Keratinocyte (primary cell): ENCODE results near the gene CEMP1. TPM values are rescaled to one million over a fixed set of nuclear protein-coding genes. Genes with fewer than 3 reads are reported as not detected.

ENCODE experiments used
- DNase-seq: peaks from one replicate; pipeline ENCODE4 v3.0.0-alpha.2; 2011; ENCODE audit warnings: low read depth, missing footprints, low spot score
- FAIRE-seq: peaks from 2 replicates; lab custom pipeline; 2011; peaks lifted over from hg19 to GRCh38; lab: Jason Lieb, UNC
- H2AFZ ChIP-seq: 2 replicates; pipeline ENCODE4 v1.6.0; 2012; ENCODE audit warnings: low read length, control low read depth, inconsistent platforms; ENCODE audit not compliant: control insufficient read depth
- H3K27ac ChIP-seq: 2 replicates; pipeline ENCODE4 v1.5.1; 2011; ENCODE audit warnings: low read length; ENCODE audit not compliant: control insufficient read depth, insufficient read depth
- H3K27me3 ChIP-seq: 3 replicates; pipeline ENCODE4 v1.6.0; 2011; ENCODE audit warnings: low read length; ENCODE audit not compliant: control insufficient read depth, insufficient read depth; ENCODE audit errors: extremely low read depth
- H3K36me3 ChIP-seq, 2 experiments: 2 replicates in 1 of 2; 3 replicates in 1 of 2; pipeline ENCODE4 v1.5.1; 2011; ENCODE audit warnings: low read length in 2 of 2, mild to moderate bottlenecking in 1 of 2; ENCODE audit not compliant: control insufficient read depth in 2 of 2, insufficient read depth in 2 of 2; ENCODE audit errors: extremely low read depth in 1 of 2
- H3K4me1 ChIP-seq: 3 replicates; pipeline ENCODE4 v1.5.1; 2011; ENCODE audit warnings: low read length; ENCODE audit not compliant: control insufficient read depth, insufficient read depth; ENCODE audit errors: extremely low read depth
- H3K4me2 ChIP-seq: 3 replicates; pipeline ENCODE4 v1.6.0; 2011; ENCODE audit warnings: low read depth, low read length; ENCODE audit not compliant: control insufficient read depth, insufficient read depth; ENCODE audit errors: extremely low read depth
- H3K4me3 ChIP-seq, 3 experiments: fragments of 200-600 bp in 1 of 3; sonication (generic) in 1 of 3; 2 replicates in 2 of 3; 3 replicates in 1 of 3; pipeline ENCODE4 v1.5.1; 2011 to 2016; ENCODE audit warnings: low read length in 3 of 3, mild to moderate bottlenecking in 3 of 3, control low read depth in 2 of 3, inconsistent platforms in 1 of 3, low read depth in 1 of 3, mixed read lengths in 1 of 3, mixed run types in 1 of 3, moderate library complexity in 1 of 3; ENCODE audit not compliant: control insufficient read depth in 2 of 3, insufficient read depth in 2 of 3; ENCODE audit errors: extremely low read depth in 1 of 3
- H3K79me2 ChIP-seq: 2 replicates; pipeline ENCODE4 v1.6.0; 2012; ENCODE audit warnings: low read length; ENCODE audit not compliant: control insufficient read depth, insufficient read depth
- H3K9ac ChIP-seq: 3 replicates; pipeline ENCODE4 v1.6.0; 2011; ENCODE audit warnings: low read length; ENCODE audit not compliant: control insufficient read depth, insufficient read depth; ENCODE audit errors: extremely low read depth
- H3K9me1 ChIP-seq: 3 replicates; pipeline ENCODE4 v1.6.0; 2011; ENCODE audit warnings: low read length; ENCODE audit not compliant: control insufficient read depth, insufficient read depth; ENCODE audit errors: extremely low read depth
- H3K9me3 ChIP-seq: 2 replicates; pipeline ENCODE4 v1.5.1; 2012; ENCODE audit warnings: low read depth, low read length; ENCODE audit not compliant: control insufficient read depth
- H4K20me1 ChIP-seq: 3 replicates; pipeline ENCODE4 v1.6.0; 2011; ENCODE audit warnings: low read length; ENCODE audit not compliant: control insufficient read depth, insufficient read depth; ENCODE audit errors: extremely low read depth
- EZH2 ChIP-seq: IDR thresholded peaks from one replicate; pipeline ENCODE4 v1.6.1; 2012; ENCODE audit warnings: inconsistent platforms, mild to moderate bottlenecking, low read length, moderate library complexity
- dilution Hi-C: fragments of 300-500 bp; cut with MboI; formaldehyde crosslinking; loops from one replicate; pipeline ENCODE4 v1.7.0; 2020; ENCODE audit warnings: low sequenced_read_pairs; ENCODE audit not compliant: extremely low pct_ligation_motif_present
- polyA plus RNA-seq, 5 experiments: library from polyadenylated mRNA; depleted of rRNA in 3 of 5; stranded (reverse) in 3 of 5; stranded (forward) in 1 of 5; unstranded in 1 of 5; fragments of >200 nt; gene quantifications; 1 replicate in 1 of 5; 2 replicates in 3 of 5; 3 replicates in 1 of 5; pipeline versions ENCODE4 v1.2.1 to v1.2.3, GENCODE V29; 2011 to 2012; ENCODE audit warnings: missing spikeins in 2 of 5, low read depth in 1 of 5, low replicate concordance in 1 of 5
- TF ChIP-seq, protein P1 (sequence below), 3 experiments: IDR thresholded peaks in 1 of 3; conservative IDR thresholded peaks in 1 of 3; optimal IDR thresholded peaks in 1 of 3; 2 replicates in 2 of 3; 3 replicates in 1 of 3; pipeline versions ENCODE3 to v1.5.1; 2011; ENCODE audit warnings: low read length in 3 of 3, mild to moderate bottlenecking in 3 of 3, moderate library complexity in 2 of 3, control low read depth in 1 of 3, inconsistent platforms in 1 of 3; ENCODE audit not compliant: insufficient read depth in 2 of 3; ENCODE audit errors: extremely low read depth in 1 of 3

The CEMP1 gene
- polyA plus RNA-seq, 1 donor (not counting 4 experiments of a cell fraction or from before 2014, with no cell fraction given), result not detected

DNA sequence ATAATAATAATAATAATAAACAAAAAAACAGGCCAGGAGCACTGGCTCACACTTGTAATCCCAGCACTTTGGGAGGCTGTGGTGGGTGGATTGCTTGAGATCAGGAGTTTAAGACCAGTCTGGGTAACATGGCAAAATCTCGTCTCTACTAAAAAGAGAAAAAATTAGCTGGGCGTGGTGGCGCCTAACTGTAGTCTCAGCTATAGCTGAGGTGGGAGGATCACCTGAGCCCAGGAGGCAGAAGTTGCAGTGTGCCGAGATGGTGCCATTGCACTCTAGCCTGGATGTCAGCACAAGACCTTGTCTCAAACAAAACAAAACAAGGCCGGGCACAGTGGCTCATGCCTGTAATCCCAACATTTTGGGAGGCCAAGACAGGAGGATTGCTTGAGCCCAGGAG is 36.2 kb downstream of the CEMP1 start:
- H3K9ac ChIP-seq, result no peak overlapping the region
- H3K27me3 ChIP-seq, result no peaks in the 10 kb centered on the region
- H4K20me1 ChIP-seq, result peaks cover 3% of the 10 kb centered on the region
- no peak for DNase-seq
- H3K4me3 ChIP-seq, result no peak overlapping the region
- no peak overlapping the region for H2AFZ ChIP-seq
- no peaks in the 10 kb centered on the region for H3K9me3 ChIP-seq
- H3K79me2 ChIP-seq, result no peaks in the 10 kb centered on the region
- no peak overlapping the region for H3K4me2 ChIP-seq
- H3K9me1 ChIP-seq, result no peaks in the 10 kb centered on the region
- FAIRE-seq, result no peak
- H3K27ac ChIP-seq, result no peak overlapping the region
- TF ChIP-seq, protein P1, sequence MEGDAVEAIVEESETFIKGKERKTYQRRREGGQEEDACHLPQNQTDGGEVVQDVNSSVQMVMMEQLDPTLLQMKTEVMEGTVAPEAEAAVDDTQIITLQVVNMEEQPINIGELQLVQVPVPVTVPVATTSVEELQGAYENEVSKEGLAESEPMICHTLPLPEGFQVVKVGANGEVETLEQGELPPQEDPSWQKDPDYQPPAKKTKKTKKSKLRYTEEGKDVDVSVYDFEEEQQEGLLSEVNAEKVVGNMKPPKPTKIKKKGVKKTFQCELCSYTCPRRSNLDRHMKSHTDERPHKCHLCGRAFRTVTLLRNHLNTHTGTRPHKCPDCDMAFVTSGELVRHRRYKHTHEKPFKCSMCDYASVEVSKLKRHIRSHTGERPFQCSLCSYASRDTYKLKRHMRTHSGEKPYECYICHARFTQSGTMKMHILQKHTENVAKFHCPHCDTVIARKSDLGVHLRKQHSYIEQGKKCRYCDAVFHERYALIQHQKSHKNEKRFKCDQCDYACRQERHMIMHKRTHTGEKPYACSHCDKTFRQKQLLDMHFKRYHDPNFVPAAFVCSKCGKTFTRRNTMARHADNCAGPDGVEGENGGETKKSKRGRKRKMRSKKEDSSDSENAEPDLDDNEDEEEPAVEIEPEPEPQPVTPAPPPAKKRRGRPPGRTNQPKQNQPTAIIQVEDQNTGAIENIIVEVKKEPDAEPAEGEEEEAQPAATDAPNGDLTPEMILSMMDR (optimal IDR thresholded peaks at IDR 0.05 in 1 of 3, IDR thresholded peaks at IDR 0.05 in 1 of 3, conservative IDR thresholded peaks at IDR 0.05 in 1 of 3; ENCODE audit: extremely low read depth in 1 of 3, insufficient read depth in 2 of 3, low read length in 3 of 3), result no peak
- TF ChIP-seq EZH2, result no peak
- dilution Hi-C loops, result no loop called here
- peaks cover 0 to 11% of the 10 kb centered on the region in 2 experiments for H3K36me3 ChIP-seq
- peaks cover 19% of the 10 kb centered on the region for H3K4me1 ChIP-seq

DNA sequence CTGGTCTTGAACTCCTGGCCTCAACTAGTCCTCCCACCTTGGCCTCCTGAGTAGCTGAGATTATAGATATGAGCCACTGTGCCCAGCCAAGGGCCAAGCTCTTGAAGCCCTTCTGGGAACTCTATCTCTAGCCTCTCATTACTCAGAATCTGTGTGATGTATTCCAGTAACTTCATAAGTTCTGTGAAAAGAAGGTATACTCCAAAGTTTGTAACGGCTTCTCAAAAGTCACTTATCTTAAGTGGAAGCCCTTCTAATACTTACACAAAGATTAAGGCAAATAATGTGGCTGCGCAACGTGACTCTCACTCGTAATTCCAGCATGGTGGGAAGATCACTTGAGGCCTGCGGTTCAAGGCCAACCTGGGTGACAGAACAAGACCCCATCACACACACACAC is 36.6 kb downstream of the CEMP1 start:
- Histone ChIP-seq H3K4me2 (no peak overlapping the region), H3K27me3 (no peaks in the 10 kb centered on the region), H2AFZ (no peak overlapping the region), H4K20me1 (peaks cover 3% of the 10 kb centered on the region), H3K36me3 (peaks cover 0 to 11% of the 10 kb centered on the region in 2 experiments), H3K4me3 (no peak overlapping the region), H3K27ac (no peak overlapping the region), H3K79me2 (no peaks in the 10 kb centered on the region), H3K9me3 (no peaks in the 10 kb centered on the region), H3K9me1 (no peaks in the 10 kb centered on the region), H3K9ac (no peak overlapping the region), H3K4me1 (peaks cover 19% of the 10 kb centered on the region)
- dilution Hi-C loops, result no loop called here
- DNase-seq (no peak), FAIRE-seq (no peak)
- TF ChIP-seq EZH2, result no peak
- TF ChIP-seq, protein P1 (optimal IDR thresholded peaks at IDR 0.05 in 1 of 3, IDR thresholded peaks at IDR 0.05 in 1 of 3, conservative IDR thresholded peaks at IDR 0.05 in 1 of 3; ENCODE audit: extremely low read depth in 1 of 3, insufficient read depth in 2 of 3, low read length in 3 of 3), result no peak
